ENCODE results near the gene LRRC45.

Gene LRRC45

GRCh38 chr17:82012261-82012639 is 10.9 kb upstream of the LRRC45 start:
- Histone ChIP-seq H3K36me3 (ENCODE audit: insufficient read depth, low read depth, low read length) (no peaks in the 10 kb centered on the region), H3K9ac (ENCODE audit: low read depth, low read length) (no peak overlapping the region), H3K9me3 (ENCODE audit: insufficient read depth, low read depth, low read length) (no peaks in the 10 kb centered on the region), H3K27ac (ENCODE audit: low read length) (no peak overlapping the region), H3K27me3 (ENCODE audit: insufficient read depth, low read length) (no peaks in the 10 kb centered on the region), H3K4me3 (ENCODE audit: low read length) (no peak overlapping the region), H3K4me1 (ENCODE audit: insufficient read depth, low read length) (no peaks in the 10 kb centered on the region; the same call in 1 of the 2 replicates)

GRCh38 chr17:82012640-82013295 is 10.3 kb upstream of the LRRC45 start:
- Histone ChIP-seq H3K36me3 (ENCODE audit: insufficient read depth, low read depth, low read length) (no peaks in the 10 kb centered on the region), H3K4me3 (ENCODE audit: low read length) (no peak overlapping the region), H3K9ac (ENCODE audit: low read depth, low read length) (no peak overlapping the region), H3K27me3 (ENCODE audit: insufficient read depth, low read length) (no peaks in the 10 kb centered on the region), H3K4me1 (ENCODE audit: insufficient read depth, low read length) (no peaks in the 10 kb centered on the region; the same call in 1 of the 2 replicates), H3K27ac (ENCODE audit: low read length) (no peak overlapping the region), H3K9me3 (ENCODE audit: insufficient read depth, low read depth, low read length) (no peaks in the 10 kb centered on the region)

- Histone ChIP-seq H3K9me3 (ENCODE audit: insufficient read depth, low read depth, low read length) (no peaks in the 10 kb centered on the region), H3K4me3 (ENCODE audit: low read length) (no peak overlapping the region), H3K27ac (ENCODE audit: low read length) (no peak overlapping the region), H3K27me3 (ENCODE audit: insufficient read depth, low read length) (no peaks in the 10 kb centered on the region), H3K9ac (ENCODE audit: low read depth, low read length) (no peak overlapping the region), H3K36me3 (ENCODE audit: insufficient read depth, low read depth, low read length) (no peaks in the 10 kb centered on the region), H3K4me1 (ENCODE audit: insufficient read depth, low read length) (no peaks in the 10 kb centered on the region; the same call in 1 of the 2 replicates)
Observed at GRCh38 chr17:82013341-82013740, 9.8 kb upstream of the LRRC45 start.

- H3K9me3 ChIP-seq (ENCODE audit: insufficient read depth, low read depth, low read length), result no peaks in the 10 kb centered on the region
- H3K9ac ChIP-seq (ENCODE audit: low read depth, low read length), result no peak overlapping the region
- peaks cover 5% of the 10 kb centered on the region; the same call in 1 of the 2 replicates for H3K36me3 ChIP-seq (ENCODE audit: insufficient read depth, low read depth, low read length)
- H3K4me3 ChIP-seq (ENCODE audit: low read length), result no peak overlapping the region
- no peaks in the 10 kb centered on the region for H3K27me3 ChIP-seq (ENCODE audit: insufficient read depth, low read length)
- no peak overlapping the region for H3K27ac ChIP-seq (ENCODE audit: low read length)
- no peaks in the 10 kb centered on the region; the same call in 1 of the 2 replicates for H3K4me1 ChIP-seq (ENCODE audit: insufficient read depth, low read length)
Observed at GRCh38 chr17:82013772-82014321, 9.3 kb upstream of the LRRC45 start.

GRCh38 chr17:82014432-82014831 is 8.7 kb upstream of the LRRC45 start:
- Histone ChIP-seq H3K9ac (ENCODE audit: low read depth, low read length) (no peak overlapping the region), H3K4me3 (ENCODE audit: low read length) (no peak overlapping the region), H3K27me3 (ENCODE audit: insufficient read depth, low read length) (no peaks in the 10 kb centered on the region), H3K27ac (ENCODE audit: low read length) (no peak overlapping the region), H3K4me1 (ENCODE audit: insufficient read depth, low read length) (no peaks in the 10 kb centered on the region; the same call in 1 of the 2 replicates), H3K9me3 (ENCODE audit: insufficient read depth, low read depth, low read length) (no peaks in the 10 kb centered on the region), H3K36me3 (ENCODE audit: insufficient read depth, low read depth, low read length) (peaks cover 5% of the 10 kb centered on the region; the same call in 1 of the 2 replicates)

- Histone ChIP-seq H3K36me3 (ENCODE audit: insufficient read depth, low read depth, low read length) (peaks cover 5% of the 10 kb centered on the region; the same call in 1 of the 2 replicates), H3K4me1 (ENCODE audit: insufficient read depth, low read length) (no peaks in the 10 kb centered on the region; the same call in 1 of the 2 replicates), H3K9me3 (ENCODE audit: insufficient read depth, low read depth, low read length) (no peaks in the 10 kb centered on the region), H3K9ac (ENCODE audit: low read depth, low read length) (no peak overlapping the region), H3K27me3 (ENCODE audit: insufficient read depth, low read length) (no peaks in the 10 kb centered on the region), H3K4me3 (ENCODE audit: low read length) (no peak overlapping the region), H3K27ac (ENCODE audit: low read length) (no peak overlapping the region)
Observed at GRCh38 chr17:82014971-82015310, 8.2 kb upstream of the LRRC45 start.

GRCh38 chr17:82015311-82015971 is 7.7 kb upstream of the LRRC45 start:
- Histone ChIP-seq H3K27ac (ENCODE audit: low read length) (no peak overlapping the region), H3K4me3 (ENCODE audit: low read length) (no peak overlapping the region), H3K9ac (ENCODE audit: low read depth, low read length) (no peak overlapping the region), H3K9me3 (ENCODE audit: insufficient read depth, low read depth, low read length) (no peaks in the 10 kb centered on the region), H3K4me1 (ENCODE audit: insufficient read depth, low read length) (no peaks in the 10 kb centered on the region; the same call in 1 of the 2 replicates), H3K27me3 (ENCODE audit: insufficient read depth, low read length) (no peaks in the 10 kb centered on the region), H3K36me3 (ENCODE audit: insufficient read depth, low read depth, low read length) (peaks cover 5% of the 10 kb centered on the region; the same call in 1 of the 2 replicates)

GRCh38 chr17:82016061-82016874 is 6.8 kb upstream of the LRRC45 start:
- Histone ChIP-seq H3K27ac (ENCODE audit: low read length) (no peak overlapping the region), H3K36me3 (ENCODE audit: insufficient read depth, low read depth, low read length) (peaks cover 5% of the 10 kb centered on the region; the same call in 1 of the 2 replicates), H3K4me3 (ENCODE audit: low read length) (no peak overlapping the region), H3K27me3 (ENCODE audit: insufficient read depth, low read length) (no peaks in the 10 kb centered on the region), H3K9ac (ENCODE audit: low read depth, low read length) (no peak overlapping the region), H3K4me1 (ENCODE audit: insufficient read depth, low read length) (no peaks in the 10 kb centered on the region; the same call in 1 of the 2 replicates), H3K9me3 (ENCODE audit: insufficient read depth, low read depth, low read length) (no peaks in the 10 kb centered on the region)

- Histone ChIP-seq H3K4me3 (ENCODE audit: low read length) (no peak overlapping the region), H3K9me3 (ENCODE audit: insufficient read depth, low read depth, low read length) (no peaks in the 10 kb centered on the region), H3K4me1 (ENCODE audit: insufficient read depth, low read length) (peaks cover 3% of the 10 kb centered on the region), H3K27me3 (ENCODE audit: insufficient read depth, low read length) (no peaks in the 10 kb centered on the region), H3K9ac (ENCODE audit: low read depth, low read length) (no peak overlapping the region), H3K36me3 (ENCODE audit: insufficient read depth, low read depth, low read length) (peaks cover 5% of the 10 kb centered on the region; the same call in 1 of the 2 replicates), H3K27ac (ENCODE audit: low read length) (no peak overlapping the region)
Observed at GRCh38 chr17:82016875-82017459, 6.1 kb upstream of the LRRC45 start.

- Histone ChIP-seq H3K9me3 (ENCODE audit: insufficient read depth, low read depth, low read length) (no peaks in the 10 kb centered on the region), H3K9ac (ENCODE audit: low read depth, low read length) (no peak overlapping the region), H3K4me3 (ENCODE audit: low read length) (no peak overlapping the region), H3K27me3 (ENCODE audit: insufficient read depth, low read length) (no peaks in the 10 kb centered on the region), H3K27ac (ENCODE audit: low read length) (no peak overlapping the region), H3K36me3 (ENCODE audit: insufficient read depth, low read depth, low read length) (peaks cover 5% of the 10 kb centered on the region; the same call in 1 of the 2 replicates), H3K4me1 (ENCODE audit: insufficient read depth, low read length) (peaks cover 3% of the 10 kb centered on the region)
Observed at GRCh38 chr17:82017612-82018151, 5.4 kb upstream of the LRRC45 start.
